HG03280 (cell line): Measurements from ENCODE around the gene SARS1.
"Not testable (repeated sequence)": the region's sequence is repeated elsewhere in the genome, so short reads cannot be mapped to it uniquely, and the experiment has no call there.

ENCODE experiments used
- ATAC-seq: cut with Tn5 transposase; IDR thresholded peaks from one replicate; pipeline ENCODE4 v1.9.1; 2021; ENCODE audit warnings: mild to moderate bottlenecking, moderate library complexity; ENCODE audit not compliant: unreplicated experiment

SARS1 gene

GRCh38 chr1:109213824-109214693 lies at the start of gene SARS1:
SARS1 (plus strand) TSS chr1:109213918; CDS start chr1:109213993, 75 bp downstream.
- ATAC-seq, result peak; percentile 82

GRCh38 chr1:109164538-109164937 lies 49.2 kb upstream of the SARS1 start:
- ATAC-seq, result no peak

- ATAC-seq, result no peak
Observed at GRCh38 chr1:109167001-109167506, 46.7 kb upstream of the SARS1 start.

GRCh38 chr1:109170035-109170764 lies 43.5 kb upstream of the SARS1 start:
- ATAC-seq, result no peak

- no peak for ATAC-seq
Observed at GRCh38 chr1:109171646-109172045, 42.1 kb upstream of the SARS1 start.

GRCh38 chr1:109176349-109176748 lies 37.4 kb upstream of the SARS1 start:
- not testable (repeated sequence) for ATAC-seq

- not testable (repeated sequence) for ATAC-seq
Observed at GRCh38 chr1:109180715-109181084, 33.0 kb upstream of the SARS1 start.

- ATAC-seq, result no peak
Observed at GRCh38 chr1:109181085-109181806, 32.5 kb upstream of the SARS1 start.

GRCh38 chr1:109181807-109182163 lies 31.9 kb upstream of the SARS1 start:
- ATAC-seq, result no peak

- no peak for ATAC-seq
Observed at GRCh38 chr1:109183058-109183738, 30.5 kb upstream of the SARS1 start.

- no peak for ATAC-seq
Observed at GRCh38 chr1:109184687-109185086, 29.0 kb upstream of the SARS1 start.

- ATAC-seq, result no peak
Observed at GRCh38 chr1:109185357-109185756, 28.4 kb upstream of the SARS1 start.

GRCh38 chr1:109185990-109186732 lies 27.6 kb upstream of the SARS1 start:
- ATAC-seq, result no peak

GRCh38 chr1:109186733-109187086 lies 27.0 kb upstream of the SARS1 start:
- ATAC-seq, result no peak

GRCh38 chr1:109187127-109187526 lies 26.6 kb upstream of the SARS1 start:
- no peak for ATAC-seq

- no peak for ATAC-seq
Observed at GRCh38 chr1:109188200-109188599, 25.5 kb upstream of the SARS1 start.

GRCh38 chr1:109188781-109189180 lies 24.9 kb upstream of the SARS1 start:
- no peak for ATAC-seq

GRCh38 chr1:109190189-109190588 lies 23.5 kb upstream of the SARS1 start:
- ATAC-seq, result no peak

- no peak for ATAC-seq
Observed at GRCh38 chr1:109191377-109191776, 22.3 kb upstream of the SARS1 start.

- no peak for ATAC-seq
Observed at GRCh38 chr1:109191891-109192290, 21.8 kb upstream of the SARS1 start.
